SK-N-SH treated with all-trans-retinoic acid at 6 μM for 48 hours (cell line): ENCODE data around the gene CCDC102B.

Experiments used
- ATAC-seq: fragments of 200-7000 bp; cut with Tn5 transposase; 3 replicates; pipeline ENCODE4 v1.9.1; 2020; ENCODE audit warnings: mild to moderate bottlenecking, moderate library complexity
- ARNTL ChIP-seq: fragments of 450-650 bp; formaldehyde crosslinking; IDR thresholded peaks from 2 replicates; pipeline ENCODE4 v1.5.0; 2020; ENCODE audit warnings: low read depth, mild to moderate bottlenecking, moderate library complexity, borderline replicate concordance
- BACH2 ChIP-seq: fragments of 250-450 bp; sonication (Bioruptor Pico); IDR thresholded peaks from 2 replicates; pipeline ENCODE4 v1.9.0; 2021; ENCODE audit warnings: mild to moderate bottlenecking, borderline replicate concordance
- CSDC2 ChIP-seq: fragments of 250-450 bp; sonication (Bioruptor Pico); IDR thresholded peaks from 2 replicates; pipeline ENCODE4 v1.5.0; 2020; ENCODE audit warnings: mild to moderate bottlenecking, moderate library complexity
- ESRRG ChIP-seq: fragments of 250-450 bp; sonication (Bioruptor Pico); IDR thresholded peaks from 2 replicates; pipeline ENCODE4 v1.6.1; 2021; ENCODE audit warnings: mild to moderate bottlenecking
- GLIS3 ChIP-seq: fragments of 250-450 bp; sonication (Bioruptor Pico); IDR thresholded peaks from 2 replicates; pipeline ENCODE4 v1.5.0; 2020; ENCODE audit warnings: mild to moderate bottlenecking, moderate library complexity
- ISL1 ChIP-seq: fragments of 250-450 bp; sonication (Bioruptor Pico); IDR thresholded peaks from 2 replicates; pipeline ENCODE4 v2.1.2; 2022; ENCODE audit warnings: mild to moderate bottlenecking, moderate library complexity
- OSR1 ChIP-seq: fragments of 250-450 bp; sonication (Bioruptor Pico); IDR thresholded peaks from 2 replicates; pipeline ENCODE4 v1.8.0; 2022; ENCODE audit warnings: moderate library complexity, mild to moderate bottlenecking, inconsistent platforms
- PATZ1 ChIP-seq: fragments of 250-450 bp; sonication (Bioruptor Pico); IDR thresholded peaks from 2 replicates; pipeline ENCODE4 v1.8.0; 2020; ENCODE audit warnings: mild to moderate bottlenecking, moderate library complexity, borderline replicate concordance
- POU6F1 ChIP-seq: fragments of 250-450 bp; sonication (Bioruptor Pico); IDR thresholded peaks from 2 replicates; pipeline ENCODE4 v1.8.0; 2021; ENCODE audit warnings: low read depth, mild to moderate bottlenecking, moderate library complexity, borderline replicate concordance
- PPARA ChIP-seq: fragments of 250-450 bp; sonication (Bioruptor Pico); IDR thresholded peaks from 2 replicates; pipeline ENCODE4 v1.5.0; 2020; ENCODE audit warnings: mild to moderate bottlenecking, borderline replicate concordance
- SNAI2 ChIP-seq: fragments of 250-450 bp; sonication (Bioruptor Pico); IDR thresholded peaks from 2 replicates; pipeline ENCODE4 v1.5.0; 2020; ENCODE audit warnings: mild to moderate bottlenecking, moderate library complexity
- TCF4 ChIP-seq: fragments of 250-450 bp; sonication (Bioruptor Pico); IDR thresholded peaks from 2 replicates; pipeline ENCODE4 v1.8.0; 2021; ENCODE audit warnings: mild to moderate bottlenecking, moderate library complexity, borderline replicate concordance
- TOX ChIP-seq: fragments of 250-450 bp; sonication (Bioruptor Pico); IDR thresholded peaks from 2 replicates; pipeline ENCODE4 v1.8.0; 2021; ENCODE audit warnings: mild to moderate bottlenecking, moderate library complexity, borderline replicate concordance
- ZC3H10 ChIP-seq: fragments of 250-450 bp; sonication (Bioruptor Pico); IDR thresholded peaks from 2 replicates; pipeline ENCODE4 v1.5.1; 2021; ENCODE audit warnings: mild to moderate bottlenecking, moderate library complexity
- ZFP3 ChIP-seq: fragments of 250-450 bp; sonication (Bioruptor Pico); IDR thresholded peaks from 2 replicates; pipeline ENCODE4 v1.5.0; 2020; ENCODE audit warnings: mild to moderate bottlenecking, moderate library complexity
- ZFP30 ChIP-seq: fragments of 450-650 bp; formaldehyde crosslinking; IDR thresholded peaks from 2 replicates; pipeline ENCODE4 v1.5.0; 2022; ENCODE audit warnings: mild to moderate bottlenecking, moderate library complexity
- ZNF565 ChIP-seq: fragments of 450-650 bp; formaldehyde crosslinking; conservative IDR thresholded peaks from 2 replicates; pipeline ENCODE4 v1.5.0; 2020; ENCODE audit warnings: low read depth, mild to moderate bottlenecking, moderate library complexity
- ZNF8 ChIP-seq: fragments of 450-650 bp; formaldehyde crosslinking; IDR thresholded peaks from 2 replicates; pipeline ENCODE4 v1.5.0; 2020; ENCODE audit warnings: mild to moderate bottlenecking, moderate library complexity
- TF ChIP-seq, protein P1 (sequence below): fragments of 250-450 bp; sonication (Bioruptor Pico); IDR thresholded peaks from 2 replicates; pipeline ENCODE4 v1.5.0; 2020; ENCODE audit warnings: mild to moderate bottlenecking, moderate library complexity
- TF ChIP-seq, protein P2 (sequence below): fragments of 250-450 bp; sonication (Bioruptor Pico); IDR thresholded peaks from 2 replicates; pipeline ENCODE4 v1.5.1; 2021; ENCODE audit warnings: mild to moderate bottlenecking, moderate library complexity

Gene CCDC102B

DNA sequence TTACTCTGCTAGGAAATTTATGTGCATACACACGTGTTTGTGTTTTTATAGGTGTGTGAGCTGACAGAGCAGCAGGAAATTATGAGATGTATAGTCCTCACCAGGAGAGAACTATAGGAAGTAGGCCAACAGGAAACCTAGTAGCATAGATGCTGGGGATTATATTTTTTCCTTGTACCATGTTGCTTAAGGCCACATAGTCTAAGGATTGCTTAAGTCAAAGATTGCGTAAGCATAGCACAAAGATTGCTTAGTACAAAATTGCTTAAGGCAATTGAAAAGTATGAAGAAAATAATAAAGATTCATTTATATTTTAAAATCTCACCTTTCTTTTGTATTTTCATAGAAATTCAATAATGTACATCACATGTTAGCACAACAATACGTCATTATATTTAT is 18.7 kb upstream of the CCDC102B start:
- ATAC-seq, result no peak
- TF ChIP-seq, protein P1, sequence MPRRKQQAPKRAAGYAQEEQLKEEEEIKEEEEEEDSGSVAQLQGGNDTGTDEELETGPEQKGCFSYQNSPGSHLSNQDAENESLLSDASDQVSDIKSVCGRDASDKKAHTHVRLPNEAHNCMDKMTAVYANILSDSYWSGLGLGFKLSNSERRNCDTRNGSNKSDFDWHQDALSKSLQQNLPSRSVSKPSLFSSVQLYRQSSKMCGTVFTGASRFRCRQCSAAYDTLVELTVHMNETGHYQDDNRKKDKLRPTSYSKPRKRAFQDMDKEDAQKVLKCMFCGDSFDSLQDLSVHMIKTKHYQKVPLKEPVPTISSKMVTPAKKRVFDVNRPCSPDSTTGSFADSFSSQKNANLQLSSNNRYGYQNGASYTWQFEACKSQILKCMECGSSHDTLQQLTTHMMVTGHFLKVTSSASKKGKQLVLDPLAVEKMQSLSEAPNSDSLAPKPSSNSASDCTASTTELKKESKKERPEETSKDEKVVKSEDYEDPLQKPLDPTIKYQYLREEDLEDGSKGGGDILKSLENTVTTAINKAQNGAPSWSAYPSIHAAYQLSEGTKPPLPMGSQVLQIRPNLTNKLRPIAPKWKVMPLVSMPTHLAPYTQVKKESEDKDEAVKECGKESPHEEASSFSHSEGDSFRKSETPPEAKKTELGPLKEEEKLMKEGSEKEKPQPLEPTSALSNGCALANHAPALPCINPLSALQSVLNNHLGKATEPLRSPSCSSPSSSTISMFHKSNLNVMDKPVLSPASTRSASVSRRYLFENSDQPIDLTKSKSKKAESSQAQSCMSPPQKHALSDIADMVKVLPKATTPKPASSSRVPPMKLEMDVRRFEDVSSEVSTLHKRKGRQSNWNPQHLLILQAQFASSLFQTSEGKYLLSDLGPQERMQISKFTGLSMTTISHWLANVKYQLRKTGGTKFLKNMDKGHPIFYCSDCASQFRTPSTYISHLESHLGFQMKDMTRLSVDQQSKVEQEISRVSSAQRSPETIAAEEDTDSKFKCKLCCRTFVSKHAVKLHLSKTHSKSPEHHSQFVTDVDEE (CRISPR knock-in tag), result no peak
- TF ChIP-seq PATZ1 (CRISPR knock-in tag) (no peak), ZNF565 (CRISPR knock-in tag) (no peak), CSDC2 (CRISPR knock-in tag) (no peak), ESRRG (no peak), ARNTL (CRISPR knock-in tag) (no peak), TCF4 (no peak), ZNF8 (CRISPR knock-in tag) (no peak), SNAI2 (CRISPR knock-in tag) (no peak), GLIS3 (CRISPR knock-in tag) (no peak), ZC3H10 (no peak), ZFP3 (CRISPR knock-in tag) (no peak), PPARA (no peak), POU6F1 (CRISPR knock-in tag) (no peak), ISL1 (CRISPR knock-in tag) (no peak), BACH2 (no peak), OSR1 (no peak)
- TF ChIP-seq, protein P2, sequence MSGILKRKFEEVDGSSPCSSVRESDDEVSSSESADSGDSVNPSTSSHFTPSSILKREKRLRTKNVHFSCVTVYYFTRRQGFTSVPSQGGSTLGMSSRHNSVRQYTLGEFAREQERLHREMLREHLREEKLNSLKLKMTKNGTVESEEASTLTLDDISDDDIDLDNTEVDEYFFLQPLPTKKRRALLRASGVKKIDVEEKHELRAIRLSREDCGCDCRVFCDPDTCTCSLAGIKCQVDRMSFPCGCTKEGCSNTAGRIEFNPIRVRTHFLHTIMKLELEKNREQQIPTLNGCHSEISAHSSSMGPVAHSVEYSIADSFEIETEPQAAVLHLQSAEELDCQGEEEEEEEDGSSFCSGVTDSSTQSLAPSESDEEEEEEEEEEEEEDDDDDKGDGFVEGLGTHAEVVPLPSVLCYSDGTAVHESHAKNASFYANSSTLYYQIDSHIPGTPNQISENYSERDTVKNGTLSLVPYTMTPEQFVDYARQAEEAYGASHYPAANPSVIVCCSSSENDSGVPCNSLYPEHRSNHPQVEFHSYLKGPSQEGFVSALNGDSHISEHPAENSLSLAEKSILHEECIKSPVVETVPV, result no peak
- TF ChIP-seq, all 23 proteins: peak for 0

DNA sequence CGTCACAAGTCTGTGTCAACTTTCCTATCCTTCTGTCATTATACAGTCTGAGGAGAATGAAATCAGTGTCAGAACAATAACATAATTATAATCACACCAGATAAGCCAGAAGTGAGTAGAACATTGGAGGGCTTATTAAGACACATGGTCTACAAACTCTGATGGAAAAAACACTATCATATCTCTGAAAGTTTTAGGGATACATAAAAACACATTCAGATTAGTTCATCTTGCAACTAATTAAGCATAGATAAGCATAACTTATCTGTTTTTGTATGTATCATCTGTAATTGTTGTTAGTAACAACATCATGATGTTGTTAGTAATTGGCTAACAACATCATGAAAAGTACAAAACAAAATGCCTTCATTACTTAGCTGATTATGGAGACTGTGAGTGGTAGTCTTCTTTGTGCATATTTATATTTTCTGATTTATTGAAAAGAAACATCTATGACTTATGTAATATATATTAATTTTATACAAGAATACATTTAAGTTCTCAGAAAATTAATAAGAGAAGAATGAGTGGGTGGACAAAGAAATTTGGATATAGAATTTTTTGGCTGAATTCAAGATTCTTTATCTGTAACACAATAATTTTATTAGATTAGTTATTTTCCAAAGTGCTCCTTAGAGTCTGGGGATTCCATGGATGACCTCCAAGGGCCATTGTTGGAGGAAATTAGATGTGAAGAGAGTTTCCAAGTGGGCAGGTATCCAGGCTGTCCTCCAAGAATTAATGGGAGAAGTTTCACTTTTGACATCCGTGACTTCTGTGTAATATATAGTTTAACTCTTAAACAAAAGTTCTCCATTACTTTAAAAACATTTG is 16.9 kb upstream of the CCDC102B start:
- TF ChIP-seq PPARA (no peak), ESRRG (no peak), ISL1 (CRISPR knock-in tag) (peak; percentile 94), ZFP30 (CRISPR knock-in tag) (no peak)
- TF ChIP-seq, protein P2, result no peak
- no peak for ATAC-seq

- no peak for ATAC-seq
- TF ChIP-seq PATZ1 (CRISPR knock-in tag) (no peak), TCF4 (no peak), TOX (CRISPR knock-in tag) (no peak)
- TF ChIP-seq, protein P1 (CRISPR knock-in tag), result no peak
- TF ChIP-seq, all 23 proteins: peak for 0
These were observed 14.4 kb upstream of the CCDC102B start for GRCh38 chr18:68783506-68783905.
